ENCODE results near the gene CSF3R. TPM values are rescaled to one million over a fixed set of nuclear protein-coding genes. Genes with fewer than 3 reads are reported as not detected.

CSF3R gene
- total RNA-seq, 2 donors from 2014 or later: 3.9 to 17.0 TPM

- no peaks in the 10 kb centered on the region for H3K36me3 ChIP-seq
- TF ChIP-seq CTCF (IDR thresholded peaks at IDR 0.05) (no peak), POLR2AphosphoS5 (IDR thresholded peaks at IDR 0.05) (no peak), POLR2A (IDR thresholded peaks at IDR 0.05) (no peak)
- H3K4me1 ChIP-seq (replicated peaks): no peaks in the 10 kb centered on the region
- H3K27ac ChIP-seq: no peak overlapping the region
- no peaks in the 10 kb centered on the region for H3K27me3 ChIP-seq (replicated peaks; ENCODE audit: insufficient read depth)
- H3K9me3 ChIP-seq: no peaks in the 10 kb centered on the region
- no peak for DNase-seq (ENCODE audit: low spot score)
- H3K4me3 ChIP-seq: no peak overlapping the region
- intact Hi-C loops (cut with DNase I): loop anchor here (2.0 to 10.0 kb wide), 2 partner anchors 78 to 276 kb away; partner anchors contain the start of gene TRAPPC3
- WGBS: 25% methylated on average over 5 of the region's 5 CpGs
Observed at GRCh38 chr1:36420409-36420808, 62.3 kb downstream of the CSF3R start.

- no peaks in the 10 kb centered on the region for H3K9me3 ChIP-seq
- no peaks in the 10 kb centered on the region for H3K36me3 ChIP-seq
- H3K27me3 ChIP-seq (replicated peaks; ENCODE audit: insufficient read depth): no peaks in the 10 kb centered on the region
- TF ChIP-seq POLR2A (IDR thresholded peaks at IDR 0.05) (no peak), POLR2AphosphoS5 (IDR thresholded peaks at IDR 0.05) (no peak), CTCF (IDR thresholded peaks at IDR 0.05) (no peak)
- 66% methylated on average over 4 of the region's 4 CpGs for WGBS
- no peaks in the 10 kb centered on the region for H3K4me1 ChIP-seq (replicated peaks)
- H3K4me3 ChIP-seq: no peak overlapping the region
- intact Hi-C loops (cut with DNase I): no loop called here
- DNase-seq (ENCODE audit: low spot score): no peak
- no peak overlapping the region for H3K27ac ChIP-seq
Observed at GRCh38 chr1:36419569-36419968, 63.1 kb downstream of the CSF3R start.

- 76% methylated on average over 3 of the region's 3 CpGs for WGBS
- no peak for DNase-seq (ENCODE audit: low spot score)
- Histone ChIP-seq H3K27ac (no peak overlapping the region), H3K27me3 (replicated peaks; ENCODE audit: insufficient read depth) (no peaks in the 10 kb centered on the region), H3K4me3 (no peak overlapping the region), H3K4me1 (replicated peaks) (no peaks in the 10 kb centered on the region), H3K9me3 (no peaks in the 10 kb centered on the region), H3K36me3 (no peaks in the 10 kb centered on the region)
- TF ChIP-seq POLR2A (IDR thresholded peaks at IDR 0.05) (no peak), POLR2AphosphoS5 (IDR thresholded peaks at IDR 0.05) (no peak), CTCF (IDR thresholded peaks at IDR 0.05) (no peak)
- intact Hi-C loops (cut with DNase I): no loop called here
Observed at GRCh38 chr1:36419140-36419539, 63.6 kb downstream of the CSF3R start.

GRCh38 chr1:36417931-36418330 lies 64.8 kb downstream of the CSF3R start:
- 89% methylated on average over 9 of the region's 9 CpGs for WGBS
- no peaks in the 10 kb centered on the region for H3K9me3 ChIP-seq

More at GRCh38 chr1:36417931-36418330, 64.8 kb downstream of the CSF3R start:
- H3K36me3 ChIP-seq: no peaks in the 10 kb centered on the region
- H3K4me3 ChIP-seq: no peak overlapping the region
- H3K27ac ChIP-seq: no peak overlapping the region
- intact Hi-C loops (cut with DNase I): no loop called here
- H3K4me1 ChIP-seq (replicated peaks): no peaks in the 10 kb centered on the region
- no peak for DNase-seq (ENCODE audit: low spot score)
- TF ChIP-seq POLR2A (IDR thresholded peaks at IDR 0.05) (no peak), POLR2AphosphoS5 (IDR thresholded peaks at IDR 0.05) (no peak), CTCF (IDR thresholded peaks at IDR 0.05) (no peak)
- H3K27me3 ChIP-seq (replicated peaks; ENCODE audit: insufficient read depth): no peaks in the 10 kb centered on the region

Small RNA genes within 50 kb of the gene (small RNA-seq; reads per million reads assigned to genes)
- gene SNORA63C: 0.30 to 3.5 reads per million in 2 donors

Other genes starting within 250 kb of the CSF3R start
- gene SH3D21, start 176.5 kb downstream of the CSF3R start, total RNA-seq: 10 to 100 TPM in 1 of 2 donors, 1 to 10 TPM in 1; 8.1 to 10.6 TPM
- gene EVA1B, start 159.3 kb downstream of the CSF3R start, total RNA-seq: 10 to 100 TPM; 67.1 to 78.7 TPM
- 100 to 1,000 TPM in 1 of 2 donors, 10 to 100 TPM in 1; 30.8 to 111 TPM for gene STK40, start 97.0 kb downstream of the CSF3R start, total RNA-seq
- gene LSM10, start 85.0 kb downstream of the CSF3R start, total RNA-seq: 10 to 100 TPM; 36.8 to 72.7 TPM
- gene OSCP1, start 32.5 kb downstream of the CSF3R start, total RNA-seq: 10 to 100 TPM; 16.7 to 25.6 TPM
- 10 to 100 TPM; 53.3 to 66.0 TPM for gene MRPS15, start 18.5 kb downstream of the CSF3R start, total RNA-seq

Measured in prostate gland (tissue), 2 donors.